HG02759 (cell line): ENCODE measurements around the gene PGAM2.
"Not testable (repeated sequence)": the region's sequence is repeated elsewhere in the genome, so short reads cannot be mapped to it uniquely, and the experiment has no call there.

ENCODE experiments used
- ATAC-seq: cut with Tn5 transposase; IDR thresholded peaks from one replicate; pipeline ENCODE4 v1.9.1; 2021; ENCODE audit warnings: mild to moderate bottlenecking, moderate library complexity; ENCODE audit not compliant: unreplicated experiment

The PGAM2 gene

GRCh38 chr7:44052771-44053365 lies 12.5 kb downstream of the PGAM2 start:
- ATAC-seq = no peak

- ATAC-seq = no peak
Observed at GRCh38 chr7:44051611-44052220, 13.7 kb downstream of the PGAM2 start.

GRCh38 chr7:44050915-44051560 lies 14.3 kb downstream of the PGAM2 start:
- no peak for ATAC-seq

- ATAC-seq = no peak
Observed at GRCh38 chr7:44050121-44050914, 15.0 kb downstream of the PGAM2 start.

GRCh38 chr7:44048031-44048795 lies 17.2 kb downstream of the PGAM2 start:
- ATAC-seq = no peak

GRCh38 chr7:44046321-44047061 lies 18.9 kb downstream of the PGAM2 start:
- ATAC-seq = peak; percentile 65

- ATAC-seq = peak; percentile 12
Observed at GRCh38 chr7:44045226-44046014, 19.9 kb downstream of the PGAM2 start.

GRCh38 chr7:44044315-44045225 lies 20.8 kb downstream of the PGAM2 start, which contains the start of gene DBNL:
Gene DBNL, plus strand, starts transcription at chr7:44044702. Its CDS starts 36 bp downstream, at chr7:44044738.
- ATAC-seq = peak; percentile 66

GRCh38 chr7:44043902-44044301 lies 21.5 kb downstream of the PGAM2 start:
- ATAC-seq = no peak

GRCh38 chr7:44042221-44042620 lies 23.1 kb downstream of the PGAM2 start:
- ATAC-seq = no peak

GRCh38 chr7:44040493-44040891 lies 24.9 kb downstream of the PGAM2 start:
- ATAC-seq = peak; percentile 57

- peak; percentile 0 for ATAC-seq
Observed at GRCh38 chr7:44039800-44040492, 25.4 kb downstream of the PGAM2 start.

- ATAC-seq = peak; percentile 60
Observed at GRCh38 chr7:44038961-44039558, 26.3 kb downstream of the PGAM2 start.

GRCh38 chr7:44038553-44038952 lies 26.8 kb downstream of the PGAM2 start:
- ATAC-seq = not testable (repeated sequence)

- ATAC-seq = not testable (repeated sequence)
Observed at GRCh38 chr7:44037951-44038350, 27.4 kb downstream of the PGAM2 start.

GRCh38 chr7:44036364-44036763 lies 29.0 kb downstream of the PGAM2 start:
- ATAC-seq = peak; percentile 22
